ENCODE data around the gene RNF112.
A peak's percentile ranks its signal among the peaks of the same experiment; 100 is the strongest.

The RNF112 gene

DNA sequence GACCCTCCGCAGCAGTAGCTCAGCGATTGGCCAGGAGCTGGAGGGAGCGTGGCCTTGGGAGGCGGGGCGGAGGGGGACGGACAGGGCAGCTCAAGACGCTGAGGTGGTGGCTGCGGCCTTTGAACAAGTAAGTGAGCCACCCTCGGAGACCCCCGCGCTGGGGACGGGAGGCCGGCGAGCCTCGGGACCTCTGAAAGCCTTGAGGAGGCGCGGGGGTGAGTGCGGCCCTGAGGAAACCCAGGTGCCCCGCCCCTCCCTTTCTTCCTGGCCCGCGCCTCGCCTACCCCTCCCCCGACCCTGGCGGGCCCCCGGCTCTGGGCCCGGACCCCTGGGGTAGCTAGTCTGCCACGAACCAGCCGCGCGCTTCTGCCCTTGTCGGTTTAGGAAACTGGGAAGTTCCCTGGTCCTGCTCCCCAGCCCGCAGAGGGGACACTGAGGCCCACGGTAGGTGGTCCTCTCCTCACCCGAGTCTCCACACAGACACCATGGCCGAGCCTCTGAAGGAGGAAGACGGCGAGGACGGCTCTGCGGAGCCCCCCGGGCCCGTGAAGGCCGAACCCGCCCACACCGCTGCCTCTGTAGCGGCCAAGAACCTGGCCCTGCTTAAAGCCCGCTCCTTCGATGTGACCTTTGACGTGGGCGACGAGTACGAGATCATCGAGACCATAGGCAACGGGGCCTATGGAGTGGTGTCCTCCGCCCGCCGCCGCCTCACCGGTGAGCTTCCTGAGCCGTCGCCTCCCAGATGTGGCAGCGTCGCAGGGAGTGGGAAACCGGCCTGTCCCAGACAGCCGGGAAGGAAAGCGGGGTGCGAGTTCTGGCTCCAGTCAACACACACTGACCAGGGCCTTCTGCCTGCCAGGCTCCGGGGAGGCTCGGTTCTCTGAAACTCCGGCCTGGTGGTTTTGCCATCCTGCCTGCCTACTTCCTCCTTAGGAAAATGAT lies 32.3 kb upstream of the RNF112 start, which contains the start of gene MAPK7:
Gene MAPK7, plus strand, starts transcription at position 83 of the 945 bp plus-strand sequence. Its CDS starts 403 bp downstream, at position 486.
- H3K9ac ChIP-seq (ENCODE audit: low read length): peak within 1 kb of the TSS; percentile 70
- peaks cover 18% of the 10 kb centered on the region for H3K36me3 ChIP-seq (ENCODE audit: control insufficient read depth, insufficient read depth, low read length)
- H3K4me1 ChIP-seq (ENCODE audit: control insufficient read depth, insufficient read depth, low read length): peaks cover 17% of the 10 kb centered on the region
- no peaks in the 10 kb centered on the region for H3K27me3 ChIP-seq (ENCODE audit: control insufficient read depth, insufficient read depth, low read length)
- H3K27ac ChIP-seq (ENCODE audit: low read depth, low read length): peak within 1 kb of the TSS; percentile 95
- H3K4me3 ChIP-seq (ENCODE audit: low read length): peak within 1 kb of the TSS; percentile 91

DNA sequence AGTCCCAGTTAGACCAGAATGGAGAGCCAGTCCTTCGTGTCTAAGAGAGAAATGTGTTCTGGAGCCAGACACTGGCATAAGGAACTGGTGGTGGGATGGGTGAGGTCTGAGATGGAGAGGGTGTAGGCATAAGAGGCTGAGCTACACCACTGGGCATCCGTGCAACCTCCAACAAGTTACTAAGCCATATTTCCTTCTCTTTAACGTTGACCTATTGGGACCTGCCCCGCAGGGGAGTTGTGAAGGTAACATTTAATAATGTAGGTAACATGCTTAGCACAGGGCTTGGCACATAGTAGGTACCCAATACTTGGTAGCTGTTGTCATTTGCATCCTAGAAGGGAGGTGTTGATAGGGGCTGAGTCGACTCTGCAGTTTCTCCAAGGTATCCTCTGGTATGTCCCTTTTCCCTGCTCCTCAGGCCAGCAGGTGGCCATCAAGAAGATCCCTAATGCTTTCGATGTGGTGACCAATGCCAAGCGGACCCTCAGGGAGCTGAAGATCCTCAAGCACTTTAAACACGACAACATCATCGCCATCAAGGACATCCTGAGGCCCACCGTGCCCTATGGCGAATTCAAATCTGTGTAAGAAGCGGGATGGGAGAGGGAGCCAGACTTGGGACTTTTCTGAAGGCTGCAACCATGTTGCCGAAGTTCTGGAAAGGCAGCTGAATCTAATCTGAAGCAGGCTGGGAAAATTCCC lies 31.5 kb upstream of the RNF112 start:
- peaks cover 21% of the 10 kb centered on the region for H3K36me3 ChIP-seq (ENCODE audit: control insufficient read depth, insufficient read depth, low read length)
- H3K9ac ChIP-seq (ENCODE audit: low read length): no peak overlapping the region
- H3K27ac ChIP-seq (ENCODE audit: low read depth, low read length): peak overlapping the region; percentile 88
- no peaks in the 10 kb centered on the region for H3K27me3 ChIP-seq (ENCODE audit: control insufficient read depth, insufficient read depth, low read length)
- peak overlapping the region; percentile 91 for H3K4me3 ChIP-seq (ENCODE audit: low read length)
- H3K4me1 ChIP-seq (ENCODE audit: control insufficient read depth, insufficient read depth, low read length): peaks cover 25% of the 10 kb centered on the region

DNA sequence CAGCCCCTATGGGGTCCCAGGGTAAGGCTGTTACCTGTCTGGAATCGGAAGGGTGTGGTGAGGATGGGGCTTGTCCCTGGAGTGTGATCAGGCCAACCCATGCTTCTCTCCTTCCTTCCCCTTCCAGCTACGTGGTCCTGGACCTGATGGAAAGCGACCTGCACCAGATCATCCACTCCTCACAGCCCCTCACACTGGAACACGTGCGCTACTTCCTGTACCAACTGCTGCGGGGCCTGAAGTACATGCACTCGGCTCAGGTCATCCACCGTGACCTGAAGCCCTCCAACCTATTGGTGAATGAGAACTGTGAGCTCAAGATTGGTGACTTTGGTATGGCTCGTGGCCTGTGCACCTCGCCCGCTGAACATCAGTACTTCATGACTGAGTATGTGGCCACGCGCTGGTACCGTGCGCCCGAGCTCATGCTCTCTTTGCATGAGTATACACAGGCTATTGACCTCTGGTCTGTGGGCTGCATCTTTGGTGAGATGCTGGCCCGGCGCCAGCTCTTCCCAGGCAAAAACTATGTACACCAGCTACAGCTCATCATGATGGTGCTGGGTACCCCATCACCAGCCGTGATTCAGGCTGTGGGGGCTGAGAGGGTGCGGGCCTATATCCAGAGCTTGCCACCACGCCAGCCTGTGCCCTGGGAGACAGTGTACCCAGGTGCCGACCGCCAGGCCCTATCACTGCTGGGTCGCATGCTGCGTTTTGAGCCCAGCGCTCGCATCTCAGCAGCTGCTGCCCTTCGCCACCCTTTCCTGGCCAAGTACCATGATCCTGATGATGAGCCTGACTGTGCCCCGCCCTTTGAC lies 30.3 kb upstream of the RNF112 start:
- no peak overlapping the region for H3K27ac ChIP-seq (ENCODE audit: low read depth, low read length)
- H3K4me3 ChIP-seq (ENCODE audit: low read length): no peak overlapping the region
- H3K9ac ChIP-seq (ENCODE audit: low read length): no peak overlapping the region
- no peaks in the 10 kb centered on the region for H3K27me3 ChIP-seq (ENCODE audit: control insufficient read depth, insufficient read depth, low read length)
- H3K4me1 ChIP-seq (ENCODE audit: control insufficient read depth, insufficient read depth, low read length): peaks cover 36% of the 10 kb centered on the region
- peaks cover 21% of the 10 kb centered on the region for H3K36me3 ChIP-seq (ENCODE audit: control insufficient read depth, insufficient read depth, low read length)

DNA sequence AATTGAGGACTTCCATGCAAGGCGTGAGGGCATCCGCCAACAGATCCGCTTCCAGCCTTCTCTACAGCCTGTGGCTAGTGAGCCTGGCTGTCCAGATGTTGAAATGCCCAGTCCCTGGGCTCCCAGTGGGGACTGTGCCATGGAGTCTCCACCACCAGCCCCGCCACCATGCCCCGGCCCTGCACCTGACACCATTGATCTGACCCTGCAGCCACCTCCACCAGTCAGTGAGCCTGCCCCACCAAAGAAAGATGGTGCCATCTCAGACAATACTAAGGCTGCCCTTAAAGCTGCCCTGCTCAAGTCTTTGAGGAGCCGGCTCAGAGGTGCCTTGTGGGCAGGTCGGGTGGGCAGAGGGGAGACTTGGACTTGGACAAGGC lies 29.7 kb upstream of the RNF112 start:
- Histone ChIP-seq H3K9ac (ENCODE audit: low read length) (no peak overlapping the region), H3K36me3 (ENCODE audit: control insufficient read depth, insufficient read depth, low read length) (peaks cover 21% of the 10 kb centered on the region), H3K4me1 (ENCODE audit: control insufficient read depth, insufficient read depth, low read length) (peaks cover 37% of the 10 kb centered on the region), H3K27ac (ENCODE audit: low read depth, low read length) (no peak overlapping the region), H3K27me3 (ENCODE audit: control insufficient read depth, insufficient read depth, low read length) (no peaks in the 10 kb centered on the region), H3K4me3 (ENCODE audit: low read length) (no peak overlapping the region)

DNA sequence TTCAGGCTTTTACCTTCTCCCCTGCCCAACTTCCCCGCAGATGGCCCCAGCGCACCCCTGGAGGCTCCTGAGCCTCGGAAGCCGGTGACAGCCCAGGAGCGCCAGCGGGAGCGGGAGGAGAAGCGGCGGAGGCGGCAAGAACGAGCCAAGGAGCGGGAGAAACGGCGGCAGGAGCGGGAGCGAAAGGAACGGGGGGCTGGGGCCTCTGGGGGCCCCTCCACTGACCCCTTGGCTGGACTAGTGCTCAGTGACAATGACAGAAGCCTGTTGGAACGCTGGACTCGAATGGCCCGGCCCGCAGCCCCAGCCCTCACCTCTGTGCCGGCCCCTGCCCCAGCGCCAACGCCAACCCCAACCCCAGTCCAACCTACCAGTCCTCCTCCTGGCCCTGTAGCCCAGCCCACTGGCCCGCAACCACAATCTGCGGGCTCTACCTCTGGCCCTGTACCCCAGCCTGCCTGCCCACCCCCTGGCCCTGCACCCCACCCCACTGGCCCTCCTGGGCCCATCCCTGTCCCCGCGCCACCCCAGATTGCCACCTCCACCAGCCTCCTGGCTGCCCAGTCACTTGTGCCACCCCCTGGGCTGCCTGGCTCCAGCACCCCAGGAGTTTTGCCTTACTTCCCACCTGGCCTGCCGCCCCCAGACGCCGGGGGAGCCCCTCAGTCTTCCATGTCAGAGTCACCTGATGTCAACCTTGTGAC lies 29.1 kb upstream of the RNF112 start:
- Histone ChIP-seq H3K36me3 (ENCODE audit: control insufficient read depth, insufficient read depth, low read length) (peaks cover 21% of the 10 kb centered on the region), H3K27me3 (ENCODE audit: control insufficient read depth, insufficient read depth, low read length) (no peaks in the 10 kb centered on the region), H3K27ac (ENCODE audit: low read depth, low read length) (no peak overlapping the region), H3K9ac (ENCODE audit: low read length) (no peak overlapping the region), H3K4me3 (ENCODE audit: low read length) (no peak overlapping the region), H3K4me1 (ENCODE audit: control insufficient read depth, insufficient read depth, low read length) (peaks cover 35% of the 10 kb centered on the region)

DNA sequence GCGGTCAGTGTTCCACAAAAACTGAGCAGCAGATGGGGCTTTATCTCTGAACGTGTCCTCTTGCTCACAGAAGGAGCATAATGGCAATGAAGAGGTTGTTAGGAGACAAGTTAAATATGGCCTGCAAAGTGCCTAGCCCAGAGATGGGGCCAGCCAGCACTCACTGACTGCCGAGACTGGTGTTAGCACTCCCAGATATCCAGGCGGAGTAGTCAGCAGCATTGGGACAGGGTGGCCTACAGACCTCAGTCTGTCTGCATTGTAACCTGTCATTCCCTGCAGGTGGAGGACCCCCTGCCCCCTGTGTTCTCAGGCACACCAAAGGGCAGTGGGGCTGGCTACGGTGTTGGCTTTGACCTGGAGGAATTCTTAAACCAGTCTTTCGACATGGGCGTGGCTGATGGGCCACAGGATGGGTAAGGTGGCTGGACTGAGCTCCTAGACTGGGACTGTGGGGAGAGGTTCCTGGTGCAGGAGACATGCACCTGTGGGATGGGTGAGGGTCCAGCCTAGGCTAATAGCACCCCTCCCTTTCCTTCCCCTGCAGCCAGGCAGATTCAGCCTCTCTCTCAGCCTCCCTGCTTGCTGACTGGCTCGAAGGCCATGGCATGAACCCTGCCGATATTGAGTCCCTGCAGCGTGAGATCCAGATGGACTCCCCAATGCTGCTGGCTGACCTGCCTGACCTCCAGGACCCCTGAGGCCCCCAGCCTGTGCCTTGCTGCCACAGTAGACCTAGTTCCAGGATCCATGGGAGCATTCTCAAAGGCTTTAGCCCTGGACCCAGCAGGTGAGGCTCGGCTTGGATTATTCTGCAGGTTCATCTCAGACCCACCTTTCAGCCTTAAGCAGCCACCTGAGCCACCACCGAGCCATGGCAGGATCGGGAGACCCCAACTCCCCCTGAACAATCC lies 28.2 kb upstream of the RNF112 start:
- peaks cover 37% of the 10 kb centered on the region for H3K4me1 ChIP-seq (ENCODE audit: control insufficient read depth, insufficient read depth, low read length)
- H3K9ac ChIP-seq (ENCODE audit: low read length): no peak overlapping the region
- H3K27ac ChIP-seq (ENCODE audit: low read depth, low read length): no peak overlapping the region
- peaks cover 21% of the 10 kb centered on the region for H3K36me3 ChIP-seq (ENCODE audit: control insufficient read depth, insufficient read depth, low read length)
- H3K4me3 ChIP-seq (ENCODE audit: low read length): no peak overlapping the region
- no peaks in the 10 kb centered on the region for H3K27me3 ChIP-seq (ENCODE audit: control insufficient read depth, insufficient read depth, low read length)

DNA sequence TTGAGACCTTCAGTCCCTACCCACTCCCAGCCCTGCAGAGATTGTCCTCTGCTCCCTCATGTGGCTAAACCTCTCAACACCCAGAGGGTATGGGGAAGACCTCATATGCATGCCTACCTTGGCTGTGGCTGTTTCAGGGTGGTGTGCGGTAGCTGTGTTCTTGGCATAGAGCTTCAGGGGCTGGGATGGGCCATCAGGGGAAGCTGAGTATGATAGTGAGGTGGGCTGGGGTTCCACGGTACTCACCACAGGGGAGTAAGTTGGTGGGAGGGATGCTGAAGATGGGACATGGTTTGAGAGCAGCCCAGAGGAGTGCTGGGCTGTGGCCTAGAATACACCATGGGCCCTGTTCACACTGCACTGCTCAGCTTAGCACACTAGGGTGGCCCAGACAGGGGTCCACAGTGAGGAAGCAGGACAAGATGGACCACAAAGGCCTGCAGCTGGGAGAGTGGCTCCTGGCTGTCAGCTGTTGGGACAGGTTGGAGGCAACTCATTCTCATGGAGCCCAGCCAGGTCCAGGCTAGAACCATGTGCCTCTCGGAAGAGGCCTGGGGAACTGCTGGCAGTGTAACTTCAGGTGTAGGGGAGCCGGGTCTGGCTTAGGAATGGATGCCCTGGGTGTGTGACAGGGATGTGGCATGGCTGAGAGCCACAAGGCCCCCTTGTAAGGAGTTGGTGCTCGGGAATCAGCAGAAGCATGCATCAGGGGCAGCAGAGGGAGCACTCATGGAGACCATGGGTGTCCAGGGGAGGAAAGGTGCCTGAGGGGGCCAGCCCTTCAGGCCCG lies 27.2 kb upstream of the RNF112 start:
- peak overlapping the region; percentile 47 for H3K4me3 ChIP-seq (ENCODE audit: low read length)
- no peak overlapping the region for H3K9ac ChIP-seq (ENCODE audit: low read length)
- peaks cover 48% of the 10 kb centered on the region for H3K4me1 ChIP-seq (ENCODE audit: control insufficient read depth, insufficient read depth, low read length)

DNA sequence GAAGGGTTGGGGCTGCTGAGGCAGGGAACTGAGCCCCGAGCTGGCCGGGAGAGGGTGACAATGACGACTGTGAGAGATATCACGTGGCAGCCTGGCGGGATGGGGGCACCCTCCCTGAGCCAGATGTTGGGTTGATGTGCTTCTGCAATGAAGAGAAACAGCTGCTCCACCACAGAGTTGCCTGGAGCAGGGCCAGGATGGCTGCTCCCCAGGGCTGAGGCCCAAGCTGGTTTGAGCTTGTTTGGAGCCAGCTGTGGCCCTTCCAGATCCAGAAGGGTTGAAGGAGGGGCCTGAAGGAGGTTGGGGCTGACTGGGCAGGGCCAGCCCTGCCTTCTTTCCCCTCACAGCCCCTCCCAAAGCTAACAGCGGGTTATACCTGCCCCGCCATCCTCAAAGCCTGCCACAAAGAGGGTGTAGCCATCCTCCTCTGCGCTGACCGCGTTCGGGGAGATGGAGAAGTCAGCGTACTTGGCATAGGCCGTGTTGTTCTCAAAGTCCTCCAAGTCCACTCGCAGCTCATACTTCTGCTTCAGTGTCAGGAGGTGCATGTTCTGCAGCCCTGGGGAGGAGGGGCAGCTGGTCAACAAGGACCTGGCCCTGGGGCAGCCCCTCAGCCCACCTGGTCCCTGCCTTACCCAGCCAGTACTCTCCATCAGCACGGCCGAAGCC lies 26.2 kb upstream of the RNF112 start:
- Histone ChIP-seq H3K27ac (ENCODE audit: low read depth, low read length) (peak overlapping the region; percentile 97), H3K4me3 (ENCODE audit: low read length) (peak overlapping the region; percentile 47)

More for the DNA sequence above, 27.2 kb upstream of the RNF112 start:
- H3K27ac ChIP-seq (ENCODE audit: low read depth, low read length): peak overlapping the region; percentile 97
- no peaks in the 10 kb centered on the region for H3K27me3 ChIP-seq (ENCODE audit: control insufficient read depth, insufficient read depth, low read length)
- peaks cover 21% of the 10 kb centered on the region for H3K36me3 ChIP-seq (ENCODE audit: control insufficient read depth, insufficient read depth, low read length)

DNA sequence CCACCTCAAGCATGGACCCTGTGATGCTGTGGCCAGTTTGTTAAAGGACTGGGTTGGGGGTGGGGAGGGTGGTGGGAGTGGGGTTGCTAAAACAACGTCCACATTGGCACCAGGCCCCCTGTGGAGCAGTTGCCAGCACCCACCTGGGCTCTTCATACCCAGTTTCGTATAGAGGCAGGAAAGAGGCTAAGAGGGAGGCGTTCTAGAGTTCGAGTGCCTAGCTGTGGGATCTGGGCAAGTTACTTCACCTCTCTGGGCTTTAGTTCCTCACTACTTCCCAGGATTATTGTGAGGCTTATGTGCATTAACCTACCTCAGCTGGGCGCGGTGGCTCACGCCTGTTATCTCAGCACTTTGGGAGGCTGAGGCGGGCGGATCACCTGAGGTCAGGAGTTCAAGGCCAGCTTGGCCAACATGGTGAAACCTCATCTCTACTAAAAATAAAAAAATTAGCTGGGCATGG lies 25.5 kb upstream of the RNF112 start:
- Histone ChIP-seq H3K9ac (ENCODE audit: low read length) (peak overlapping the region; percentile 38), H3K4me1 (ENCODE audit: control insufficient read depth, insufficient read depth, low read length) (peaks cover 41% of the 10 kb centered on the region), H3K27me3 (ENCODE audit: control insufficient read depth, insufficient read depth, low read length) (no peaks in the 10 kb centered on the region), H3K36me3 (ENCODE audit: control insufficient read depth, insufficient read depth, low read length) (peaks cover 16% of the 10 kb centered on the region), H3K27ac (ENCODE audit: low read depth, low read length) (peak overlapping the region; percentile 97), H3K4me3 (ENCODE audit: low read length) (peak overlapping the region; percentile 47)

More for the DNA sequence above, 26.2 kb upstream of the RNF112 start:
- Histone ChIP-seq H3K36me3 (ENCODE audit: control insufficient read depth, insufficient read depth, low read length) (peaks cover 21% of the 10 kb centered on the region), H3K27me3 (ENCODE audit: control insufficient read depth, insufficient read depth, low read length) (no peaks in the 10 kb centered on the region), H3K4me1 (ENCODE audit: control insufficient read depth, insufficient read depth, low read length) (peaks cover 41% of the 10 kb centered on the region), H3K9ac (ENCODE audit: low read length) (peak overlapping the region; percentile 13)
